ENCODE results near the gene CD300A. TPM values are rescaled to one million over a fixed set of nuclear protein-coding genes. Genes with fewer than 3 reads are reported as not detected.

CD300A gene
- total and polyA plus RNA-seq, 2 donors (not counting 1 experiment from before 2014, with no cell fraction given): 2.4 to 5.7 TPM

DNA sequence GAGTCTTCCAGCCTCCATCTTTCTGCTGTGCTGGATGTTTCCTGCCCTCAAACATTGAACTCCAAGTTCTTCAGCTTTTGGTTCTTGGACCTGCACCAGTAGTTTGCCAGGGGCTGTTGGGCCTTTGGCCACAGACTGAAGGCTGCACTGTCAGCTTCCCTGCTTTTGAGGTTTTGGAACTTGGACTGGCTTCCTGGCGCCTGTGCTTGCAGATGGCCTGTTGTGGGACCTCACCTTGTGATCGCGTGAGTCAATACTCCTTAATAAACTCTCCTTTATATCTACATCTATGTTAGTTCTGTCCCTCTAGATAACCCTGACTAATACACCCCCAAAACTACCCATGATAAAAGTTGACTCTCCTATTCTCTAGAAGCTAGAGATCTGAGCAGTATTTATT lies 7.6 kb upstream of the CD300A start:
- Histone ChIP-seq H3K27ac (ENCODE audit: low read length in 2 of 2) (no peak overlapping the region), H3K27me3 (replicated peaks in 1 of 4; ENCODE audit: control extremely low read depth in 1 of 4, control insufficient read depth in 3 of 4, insufficient read depth in 4 of 4, low read length in 3 of 4) (peaks cover 0 to 16% (median 4%) of the 10 kb centered on the region in 4 experiments), H3K9ac (ENCODE audit: low read length) (no peak overlapping the region), H3K4me3 (ENCODE audit: control extremely low read depth in 1 of 5, extremely low read depth in 1 of 5, insufficient read depth in 1 of 5, low read depth in 2 of 5, low read length in 4 of 5) (no peak overlapping the region), H3K36me3 (replicated peaks in 1 of 2; ENCODE audit: control extremely low read depth in 1 of 2, control insufficient read depth in 1 of 2, extremely low read depth in 1 of 2, insufficient read depth in 2 of 2, low read length in 1 of 2) (no peaks in the 10 kb centered on the region), H4K20me1 (ENCODE audit: control insufficient read depth, insufficient read depth, low read length, poor library complexity, severe bottlenecking) (no peaks in the 10 kb centered on the region), H3K4me2 (replicated peaks; ENCODE audit: low read depth, low read length, poor library complexity, severe bottlenecking) (no peak overlapping the region), H3K79me2 (ENCODE audit: control insufficient read depth, insufficient read depth, low read length) (no peaks in the 10 kb centered on the region), H3K9me3 (ENCODE audit: control extremely low read depth in 1 of 3, control insufficient read depth in 2 of 3, insufficient read depth in 1 of 3, low read length in 2 of 3) (peaks cover 0 to 3% (median 0%) of the 10 kb centered on the region in 3 donors), H3K4me1 (ENCODE audit: control insufficient read depth in 2 of 2, insufficient read depth in 2 of 2, low read length in 2 of 2) (peaks cover 20 to 28% of the 10 kb centered on the region in 2 donors), H2AFZ (ENCODE audit: insufficient read depth, low read depth, low read length, poor library complexity, severe bottlenecking) (no peak overlapping the region)
- ChIA-PET CTCF (interaction anchor here (0.8 to 7.2 kb wide), 8 partner anchors 11 to 96 kb away, joined by 3 to 95 read pairs (median 10); partner anchors contain the start of genes BTBD17 and GPR142), POLR2A (no interaction called here)
- intact Hi-C loops (cut with micrococcal nuclease): no loop called here
- H3K9me3 Mint-ChIP-seq (ENCODE audit: insufficient read depth): no peaks in the 10 kb centered on the region
- no peak for DNase-seq
- no peak overlapping the region for H3K27ac Mint-ChIP-seq
- ATAC-seq (ENCODE audit: low read depth): no peak
- TF ChIP-seq EZH2 (IDR thresholded peaks at IDR 0.05; ENCODE audit: borderline replicate concordance, insufficient read depth, low read depth, low read length, poor library complexity, severe bottlenecking): no peak
- no peak for TF ChIP-seq CTCF (IDR thresholded peaks at IDR 0.05)
- no peak overlapping the region for H3K4me3 Mint-ChIP-seq
- WGBS (ENCODE audit: insufficient coverage): 60% methylated on average over 3 of the region's 3 CpGs
- H3K4me1 Mint-ChIP-seq: peaks cover 20% of the 10 kb centered on the region
- H3K27me3 Mint-ChIP-seq: peaks cover 19% of the 10 kb centered on the region

- no peaks in the 10 kb centered on the region for H4K20me1 ChIP-seq (ENCODE audit: control insufficient read depth, insufficient read depth, low read length, poor library complexity, severe bottlenecking)
- Mint-ChIP-seq H3K4me3 (no peak overlapping the region), H3K4me1 (peaks cover 18% of the 10 kb centered on the region), H3K27me3 (peaks cover 19% of the 10 kb centered on the region), H3K9me3 (ENCODE audit: insufficient read depth) (no peaks in the 10 kb centered on the region), H3K27ac (no peak overlapping the region)
- CTCF ChIA-PET: interaction anchor here (2.1 to 7.2 kb wide), 3 partner anchors 15 to 91 kb away, joined by 6 to 95 read pairs (median 65); partner anchors contain the start of gene GPR142
- POLR2A ChIA-PET: no interaction called here
- no peak overlapping the region for H2AFZ ChIP-seq (ENCODE audit: insufficient read depth, low read depth, low read length, poor library complexity, severe bottlenecking)
- no peak for DNase-seq
- H3K4me1 ChIP-seq (ENCODE audit: control insufficient read depth in 2 of 2, insufficient read depth in 2 of 2, low read length in 2 of 2): peaks cover 15 to 25% of the 10 kb centered on the region in 2 donors
- no peak for TF ChIP-seq EZH2 (IDR thresholded peaks at IDR 0.05; ENCODE audit: borderline replicate concordance, insufficient read depth, low read depth, low read length, poor library complexity, severe bottlenecking)
- TF ChIP-seq CTCF (IDR thresholded peaks at IDR 0.05): no peak
- H3K9ac ChIP-seq (ENCODE audit: low read length): no peak overlapping the region
- peaks cover 0 to 10% (median 1%) of the 10 kb centered on the region in 4 experiments for H3K27me3 ChIP-seq (replicated peaks in 1 of 4; ENCODE audit: control extremely low read depth in 1 of 4, control insufficient read depth in 3 of 4, insufficient read depth in 4 of 4, low read length in 3 of 4)
- ATAC-seq (ENCODE audit: low read depth): no peak
- no peaks in the 10 kb centered on the region for H3K79me2 ChIP-seq (ENCODE audit: control insufficient read depth, insufficient read depth, low read length)
- WGBS (ENCODE audit: insufficient coverage): 79% methylated on average over 7 of the region's 7 CpGs
- H3K9me3 ChIP-seq (ENCODE audit: control extremely low read depth in 1 of 3, control insufficient read depth in 2 of 3, insufficient read depth in 1 of 3, low read length in 2 of 3): no peaks in the 10 kb centered on the region
- no peak overlapping the region for H3K27ac ChIP-seq (ENCODE audit: low read length in 2 of 2)
- no peaks in the 10 kb centered on the region for H3K36me3 ChIP-seq (replicated peaks in 1 of 2; ENCODE audit: control extremely low read depth in 1 of 2, control insufficient read depth in 1 of 2, extremely low read depth in 1 of 2, insufficient read depth in 2 of 2, low read length in 1 of 2)
- H3K4me2 ChIP-seq (replicated peaks; ENCODE audit: low read depth, low read length, poor library complexity, severe bottlenecking): no peak overlapping the region
- intact Hi-C loops (cut with micrococcal nuclease): no loop called here
- no peak overlapping the region for H3K4me3 ChIP-seq (ENCODE audit: control extremely low read depth in 1 of 5, extremely low read depth in 1 of 5, insufficient read depth in 1 of 5, low read depth in 2 of 5, low read length in 4 of 5)
Measured at GRCh38 chr17:74459622-74460021, 6.8 kb upstream of the CD300A start.

Measured in B cell (primary cell).